ENCODE results near the gene TRIL.

- TF ChIP-seq, protein P1, sequence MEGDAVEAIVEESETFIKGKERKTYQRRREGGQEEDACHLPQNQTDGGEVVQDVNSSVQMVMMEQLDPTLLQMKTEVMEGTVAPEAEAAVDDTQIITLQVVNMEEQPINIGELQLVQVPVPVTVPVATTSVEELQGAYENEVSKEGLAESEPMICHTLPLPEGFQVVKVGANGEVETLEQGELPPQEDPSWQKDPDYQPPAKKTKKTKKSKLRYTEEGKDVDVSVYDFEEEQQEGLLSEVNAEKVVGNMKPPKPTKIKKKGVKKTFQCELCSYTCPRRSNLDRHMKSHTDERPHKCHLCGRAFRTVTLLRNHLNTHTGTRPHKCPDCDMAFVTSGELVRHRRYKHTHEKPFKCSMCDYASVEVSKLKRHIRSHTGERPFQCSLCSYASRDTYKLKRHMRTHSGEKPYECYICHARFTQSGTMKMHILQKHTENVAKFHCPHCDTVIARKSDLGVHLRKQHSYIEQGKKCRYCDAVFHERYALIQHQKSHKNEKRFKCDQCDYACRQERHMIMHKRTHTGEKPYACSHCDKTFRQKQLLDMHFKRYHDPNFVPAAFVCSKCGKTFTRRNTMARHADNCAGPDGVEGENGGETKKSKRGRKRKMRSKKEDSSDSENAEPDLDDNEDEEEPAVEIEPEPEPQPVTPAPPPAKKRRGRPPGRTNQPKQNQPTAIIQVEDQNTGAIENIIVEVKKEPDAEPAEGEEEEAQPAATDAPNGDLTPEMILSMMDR (IDR thresholded peaks at IDR 0.05): no peak
- no peak for TF ChIP-seq POLR2A (IDR thresholded peaks at IDR 0.05)
Observed at GRCh38 chr7:28988810-28989209, 30.7 kb upstream of the TRIL start.
